AG10803 (cell line): Measurements from ENCODE around the gene TRMT2A.
"Not testable (repeated sequence)": the region's sequence is repeated elsewhere in the genome, so short reads cannot be mapped to it uniquely, and the experiment has no call there.

Experiments used
- DNase-seq: peaks from one replicate; pipeline ENCODE4 v3.0.0; 2010; ENCODE audit warnings: low read depth
- H3K4me3 ChIP-seq: 2 replicates; pipeline ENCODE4 v1.5.1; 2011; ENCODE audit warnings: mild to moderate bottlenecking, low read length, control low read depth
- TF ChIP-seq, protein P1 (sequence below): conservative IDR thresholded peaks from 2 replicates; pipeline ENCODE4 v1.5.1; 2011; ENCODE audit warnings: mild to moderate bottlenecking, low read length, control low read depth, inconsistent platforms

Gene TRMT2A

DNA sequence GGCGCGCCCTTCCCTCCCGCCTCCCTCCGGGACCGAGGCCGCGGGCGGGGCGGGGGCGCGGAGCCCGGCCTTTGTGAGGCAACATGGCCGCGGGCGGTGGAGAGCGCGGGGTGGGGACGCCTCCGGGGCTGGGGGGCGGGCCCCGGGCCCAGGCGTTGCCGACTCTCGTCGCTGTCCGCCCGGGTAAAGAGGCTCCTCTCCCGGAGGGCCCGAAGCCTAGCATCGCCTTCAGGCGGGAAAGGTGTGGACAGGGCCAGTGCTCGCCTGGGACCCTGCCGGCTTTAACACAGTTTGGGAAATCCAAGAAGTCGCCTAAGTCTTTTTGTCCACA lies 36.6 kb downstream of the TRMT2A start:
- TF ChIP-seq, protein P1, sequence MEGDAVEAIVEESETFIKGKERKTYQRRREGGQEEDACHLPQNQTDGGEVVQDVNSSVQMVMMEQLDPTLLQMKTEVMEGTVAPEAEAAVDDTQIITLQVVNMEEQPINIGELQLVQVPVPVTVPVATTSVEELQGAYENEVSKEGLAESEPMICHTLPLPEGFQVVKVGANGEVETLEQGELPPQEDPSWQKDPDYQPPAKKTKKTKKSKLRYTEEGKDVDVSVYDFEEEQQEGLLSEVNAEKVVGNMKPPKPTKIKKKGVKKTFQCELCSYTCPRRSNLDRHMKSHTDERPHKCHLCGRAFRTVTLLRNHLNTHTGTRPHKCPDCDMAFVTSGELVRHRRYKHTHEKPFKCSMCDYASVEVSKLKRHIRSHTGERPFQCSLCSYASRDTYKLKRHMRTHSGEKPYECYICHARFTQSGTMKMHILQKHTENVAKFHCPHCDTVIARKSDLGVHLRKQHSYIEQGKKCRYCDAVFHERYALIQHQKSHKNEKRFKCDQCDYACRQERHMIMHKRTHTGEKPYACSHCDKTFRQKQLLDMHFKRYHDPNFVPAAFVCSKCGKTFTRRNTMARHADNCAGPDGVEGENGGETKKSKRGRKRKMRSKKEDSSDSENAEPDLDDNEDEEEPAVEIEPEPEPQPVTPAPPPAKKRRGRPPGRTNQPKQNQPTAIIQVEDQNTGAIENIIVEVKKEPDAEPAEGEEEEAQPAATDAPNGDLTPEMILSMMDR, result no peak
- DNase-seq, result peak; percentile 49
- H3K4me3 ChIP-seq, result peak overlapping the region; percentile 73

GRCh38 chr22:20079745-20080444 lies 37.1 kb downstream of the TRMT2A start, which contains the start of gene DGCR8:
DGCR8 (plus strand) TSS chr22:20080241; CDS start chr22:20085964, 5,723 bp downstream.
- H3K4me3 ChIP-seq, result peak within 1 kb of the TSS; percentile 73
- DNase-seq, result peak; percentile 94
- TF ChIP-seq, protein P1, result no peak

DNA sequence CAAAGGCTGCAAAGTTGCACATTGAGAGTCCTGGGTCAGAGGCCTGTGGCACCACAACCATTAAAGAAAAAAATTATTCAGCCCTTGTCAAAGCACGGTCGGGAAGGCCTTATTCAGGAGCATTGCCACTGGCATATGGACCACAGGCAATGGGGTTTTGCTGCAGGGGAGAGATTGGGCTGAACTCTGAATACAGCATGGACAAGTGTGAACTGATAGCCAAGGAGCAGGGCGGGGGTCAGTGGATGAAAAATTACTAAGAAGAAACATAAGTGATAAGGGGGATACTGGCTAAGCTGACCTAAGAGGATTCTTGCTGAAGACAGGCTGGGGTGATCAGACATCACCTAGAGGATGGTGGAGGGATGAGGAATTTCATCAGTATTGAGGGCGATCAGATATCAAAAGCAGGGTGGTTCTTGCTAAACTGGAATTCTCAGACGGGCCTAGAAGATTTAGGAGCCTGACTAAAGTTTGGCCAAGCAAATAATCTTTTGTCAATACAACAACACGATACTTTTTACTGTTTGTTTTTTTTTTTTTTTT lies 40.3 kb downstream of the TRMT2A start:
- TF ChIP-seq, protein P1, result no peak
- no peak for DNase-seq
- H3K4me3 ChIP-seq, result no peak overlapping the region

DNA sequence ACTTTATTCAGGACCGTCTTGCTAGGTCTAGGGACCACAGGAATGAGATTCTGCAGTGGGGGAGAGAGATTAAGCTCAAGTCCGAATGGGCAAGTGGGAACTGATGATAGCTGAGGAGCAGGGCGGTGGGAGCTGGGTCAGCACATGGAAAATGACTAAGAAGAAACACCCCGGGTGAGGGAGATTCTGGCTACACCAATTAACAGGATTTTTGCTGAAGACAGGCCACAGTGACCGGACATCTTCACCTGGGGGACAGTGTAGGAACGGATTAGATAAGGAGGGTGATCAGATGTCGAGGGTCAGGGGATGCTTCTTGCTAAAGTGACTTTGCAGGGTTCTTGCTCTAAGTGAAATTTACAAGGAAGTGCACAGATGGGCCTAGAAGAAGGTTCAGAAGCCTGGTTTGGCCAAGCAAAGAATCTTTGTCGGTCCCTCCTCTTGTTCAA lies 45.5 kb downstream of the TRMT2A start:
- TF ChIP-seq, protein P1, result no peak
- no peak overlapping the region for H3K4me3 ChIP-seq
- DNase-seq, result no peak

- DNase-seq, result no peak
- TF ChIP-seq, protein P1, result no peak
- no peak overlapping the region for H3K4me3 ChIP-seq
Measured at GRCh38 chr22:20069331-20070042, 47.5 kb downstream of the TRMT2A start.

DNA sequence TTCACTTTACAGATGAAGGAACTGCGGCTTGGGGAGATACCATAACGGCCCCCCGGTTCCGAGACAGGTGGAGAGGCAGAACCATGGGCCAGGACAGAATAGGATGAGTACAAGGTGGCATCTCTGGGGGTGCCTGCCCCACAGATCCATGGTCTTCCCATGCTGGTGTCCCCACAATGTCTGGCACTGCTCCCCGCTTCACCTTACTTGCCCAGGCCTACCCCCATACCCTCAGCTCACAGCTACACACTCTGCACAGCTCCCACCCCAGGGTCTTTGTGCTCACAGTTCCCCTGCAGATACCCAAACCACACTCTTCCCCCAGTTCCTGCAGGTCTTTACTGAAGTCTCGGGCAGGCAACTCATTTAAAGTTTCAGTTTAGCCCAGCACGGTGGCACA lies 48.4 kb downstream of the TRMT2A start:
- no peak for DNase-seq
- H3K4me3 ChIP-seq, result no peak overlapping the region
- TF ChIP-seq, protein P1, result no peak

GRCh38 chr22:20067384-20067682 lies 49.7 kb downstream of the TRMT2A start:
- not testable (repeated sequence) for DNase-seq, H3K4me3 ChIP-seq
